ENCODE results near the gene MCFD2. TPM values are rescaled to one million over a fixed set of nuclear protein-coding genes. Genes with fewer than 3 reads are reported as not detected.
"Not testable (repeated sequence)": the region's sequence is repeated elsewhere in the genome, so short reads cannot be mapped to it uniquely, and the experiment has no call there.

The MCFD2 gene
- total and polyA plus RNA-seq, 8 donors: 13.3 to 127 (median 43.3) TPM

DNA sequence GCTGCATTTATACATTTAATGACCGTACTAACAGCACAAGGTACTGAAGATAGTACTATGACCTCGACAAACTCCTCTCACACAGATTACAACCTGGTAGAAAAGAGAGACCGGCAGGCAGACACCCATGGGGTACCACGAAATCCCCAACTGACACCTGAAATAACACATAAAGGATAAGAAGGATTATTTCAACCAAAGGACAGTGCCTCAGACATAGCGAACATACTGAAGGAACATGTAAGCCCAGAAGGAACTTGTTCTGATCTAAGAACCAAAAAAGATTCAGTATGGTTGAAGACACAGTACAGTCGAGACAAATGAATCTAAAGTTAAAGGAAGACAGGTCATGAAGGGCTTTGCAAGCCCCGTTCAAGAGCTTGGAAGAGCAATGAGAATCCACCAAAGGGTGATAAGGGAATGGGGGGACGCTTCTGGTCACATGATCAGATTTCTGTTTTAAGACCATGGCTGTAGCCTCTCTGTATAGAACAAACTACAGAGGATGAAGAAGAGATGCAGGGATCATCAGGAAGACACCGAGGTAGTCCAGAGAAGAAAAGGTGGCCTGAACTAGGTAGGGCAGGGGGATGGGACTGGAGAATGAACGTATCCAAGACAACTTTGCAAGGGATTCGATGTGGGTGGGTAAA, 902 bp downstream of the MCFD2 start:
- TF ChIP-seq POLR2AphosphoS5 (IDR thresholded peaks at IDR 0.05) (no peak), EP300 (IDR thresholded peaks at IDR 0.05) (no peak), CTCF (IDR thresholded peaks at IDR 0.05) (no peak), POLR2A (IDR thresholded peaks at IDR 0.05) (no peak)
- 26 to 35% (median 31%) methylated on average over 11 of the region's 11 CpGs for WGBS, 5 donors
- peak overlapping the region; percentile 93 to 98 (median 95) for H3K27ac ChIP-seq
- peaks cover 25 to 66% (median 43%) of the 10 kb centered on the region in 4 donors for H3K4me1 ChIP-seq
- peaks cover 0 to 28% (median 21%) of the 10 kb centered on the region in 4 donors for H3K36me3 ChIP-seq
- no peaks in the 10 kb centered on the region for H3K9me3 ChIP-seq
- H3K27me3 ChIP-seq: no peaks in the 10 kb centered on the region
- H3K4me3 ChIP-seq: peak overlapping the region; percentile 84 to 99 (median 89)
- intact Hi-C loops (cut with DNase I; ENCODE audit: low total_unique reads): no loop called here
- DNase-seq: no peak

DNA sequence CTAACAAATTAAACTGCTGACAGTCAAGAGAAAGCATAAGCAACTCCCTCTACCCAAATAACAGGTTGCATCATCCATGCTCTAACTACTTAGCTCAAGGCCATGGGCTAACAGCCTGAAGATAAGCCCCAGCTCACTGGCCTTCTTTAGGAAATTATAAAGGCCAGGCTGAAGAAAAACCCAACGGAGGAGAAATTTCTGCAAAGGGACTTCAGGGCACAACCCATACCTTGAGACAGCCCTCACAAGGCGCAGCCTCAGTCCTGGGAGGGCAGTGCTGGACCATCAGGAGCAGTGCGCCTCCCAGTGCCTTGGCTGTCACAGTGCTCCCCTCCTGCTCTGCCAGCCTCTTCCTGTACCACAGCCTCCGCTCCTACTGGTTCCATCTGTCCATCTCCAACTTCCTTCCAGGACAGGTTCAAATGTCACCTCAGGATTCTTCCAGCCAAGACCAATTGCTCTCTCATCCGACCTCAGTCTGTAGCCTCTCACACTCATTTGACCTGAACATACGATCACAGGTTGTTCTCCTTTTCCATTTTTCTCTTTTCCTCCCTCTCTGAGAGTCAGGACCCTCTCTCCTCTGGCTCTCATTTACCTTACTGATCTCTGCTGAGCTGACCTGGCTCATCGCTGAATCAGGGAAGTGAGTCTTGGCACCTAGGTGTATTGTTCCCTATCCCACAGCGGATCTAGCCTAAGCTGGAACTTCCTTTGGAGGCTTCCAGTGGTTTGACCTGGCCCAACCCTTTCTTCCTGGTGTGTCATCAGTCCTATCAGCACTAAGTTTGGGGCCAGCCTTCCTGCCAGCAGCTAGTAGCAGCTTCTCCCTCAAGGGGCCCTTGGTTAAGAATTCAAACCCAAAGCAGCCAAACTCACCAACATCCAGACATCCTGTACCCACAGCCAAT, 1.9 kb downstream of the MCFD2 start:
- Histone ChIP-seq H3K36me3 (peaks cover 9 to 38% (median 31%) of the 10 kb centered on the region in 4 donors), H3K4me1 (peaks cover 28 to 68% (median 45%) of the 10 kb centered on the region in 4 donors), H3K27ac (peak overlapping the region in 4 of 5 donors; percentile 93 to 98 (median 96)), H3K27me3 (no peaks in the 10 kb centered on the region), H3K4me3 (peak overlapping the region in 2 of 4 donors; percentile 90 to 99), H3K9me3 (no peaks in the 10 kb centered on the region)
- TF ChIP-seq POLR2A (IDR thresholded peaks at IDR 0.05): no peak
- TF ChIP-seq POLR2AphosphoS5 (IDR thresholded peaks at IDR 0.05): peak in 2 of 3 donors; percentile 14 to 30
- WGBS, 5 donors: 74 to 89% (median 84%) methylated on average over 8 of the region's 8 CpGs
- peak; percentile 38 to 39 for DNase-seq
- intact Hi-C loops (cut with DNase I; ENCODE audit: low total_unique reads): no loop called here

DNA sequence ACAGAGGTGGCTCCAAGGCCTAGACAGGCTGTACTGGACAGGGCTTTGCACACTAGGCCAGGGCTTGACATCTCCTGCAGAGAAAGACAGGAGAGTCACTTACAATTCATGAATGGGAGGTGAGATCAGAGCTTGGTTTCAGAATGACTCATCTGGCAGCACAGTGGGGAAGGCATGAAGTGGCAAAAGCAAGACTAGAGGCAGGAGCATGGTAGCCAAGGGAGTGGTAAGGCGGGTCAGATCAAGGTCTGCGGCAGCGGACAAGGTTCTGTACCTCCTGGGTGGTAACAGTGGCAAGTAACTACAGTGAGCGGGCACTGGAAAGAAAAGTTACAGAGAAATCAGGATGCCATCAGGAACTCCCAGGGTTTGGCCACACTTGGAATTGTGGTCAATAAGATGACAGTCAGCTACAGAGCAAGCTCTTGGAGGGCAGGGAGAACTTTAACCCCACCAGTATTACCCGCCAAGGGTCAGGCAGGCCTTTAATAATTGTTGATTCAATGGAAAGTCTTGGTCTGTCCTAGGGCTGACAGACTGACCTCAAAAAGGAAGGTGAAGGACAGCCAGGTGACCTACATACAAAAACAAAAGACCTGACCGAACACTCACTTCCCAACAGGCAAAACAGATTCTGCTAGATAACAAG, 5.7 kb downstream of the MCFD2 start:
- TF ChIP-seq CTCF (IDR thresholded peaks at IDR 0.05) (no peak), EP300 (IDR thresholded peaks at IDR 0.05) (no peak), POLR2A (IDR thresholded peaks at IDR 0.05) (no peak), POLR2AphosphoS5 (IDR thresholded peaks at IDR 0.05) (peak in 1 of 3 donors; percentile 58)
- H3K4me1 ChIP-seq: peaks cover 20 to 43% (median 33%) of the 10 kb centered on the region in 4 donors
- WGBS, 5 donors: 76 to 91% (median 82%) methylated on average over 6 of the region's 6 CpGs
- peak in 1 of 2 donors; percentile 33 for DNase-seq
- H3K4me3 ChIP-seq: no peak overlapping the region
- peaks cover 39 to 75% (median 70%) of the 10 kb centered on the region in 4 donors for H3K36me3 ChIP-seq
- H3K27me3 ChIP-seq: no peaks in the 10 kb centered on the region
- H3K9me3 ChIP-seq: no peaks in the 10 kb centered on the region
- peak overlapping the region in 2 of 5 donors; percentile 20 to 46 for H3K27ac ChIP-seq
- intact Hi-C loops (cut with DNase I; ENCODE audit: low total_unique reads): no loop called here

- intact Hi-C loops (cut with DNase I; ENCODE audit: low total_unique reads): no loop called here
- no peak overlapping the region for H3K27ac ChIP-seq
- H3K4me1 ChIP-seq: peaks cover 12 to 36% (median 25%) of the 10 kb centered on the region in 4 donors
- DNase-seq: no peak
- peaks cover 44 to 83% (median 77%) of the 10 kb centered on the region in 4 donors for H3K36me3 ChIP-seq
- no peaks in the 10 kb centered on the region for H3K27me3 ChIP-seq
- TF ChIP-seq EP300 (IDR thresholded peaks at IDR 0.05) (no peak), POLR2AphosphoS5 (IDR thresholded peaks at IDR 0.05) (no peak), CTCF (IDR thresholded peaks at IDR 0.05) (no peak), POLR2A (IDR thresholded peaks at IDR 0.05) (no peak)
- H3K9me3 ChIP-seq: no peaks in the 10 kb centered on the region
- WGBS, 5 donors: 65 to 79% (median 73%) methylated on average over 4 of the region's 4 CpGs
- H3K4me3 ChIP-seq: no peak overlapping the region
Measured at GRCh38 chr2:46909150-46909549, 6.5 kb downstream of the MCFD2 start.

DNA sequence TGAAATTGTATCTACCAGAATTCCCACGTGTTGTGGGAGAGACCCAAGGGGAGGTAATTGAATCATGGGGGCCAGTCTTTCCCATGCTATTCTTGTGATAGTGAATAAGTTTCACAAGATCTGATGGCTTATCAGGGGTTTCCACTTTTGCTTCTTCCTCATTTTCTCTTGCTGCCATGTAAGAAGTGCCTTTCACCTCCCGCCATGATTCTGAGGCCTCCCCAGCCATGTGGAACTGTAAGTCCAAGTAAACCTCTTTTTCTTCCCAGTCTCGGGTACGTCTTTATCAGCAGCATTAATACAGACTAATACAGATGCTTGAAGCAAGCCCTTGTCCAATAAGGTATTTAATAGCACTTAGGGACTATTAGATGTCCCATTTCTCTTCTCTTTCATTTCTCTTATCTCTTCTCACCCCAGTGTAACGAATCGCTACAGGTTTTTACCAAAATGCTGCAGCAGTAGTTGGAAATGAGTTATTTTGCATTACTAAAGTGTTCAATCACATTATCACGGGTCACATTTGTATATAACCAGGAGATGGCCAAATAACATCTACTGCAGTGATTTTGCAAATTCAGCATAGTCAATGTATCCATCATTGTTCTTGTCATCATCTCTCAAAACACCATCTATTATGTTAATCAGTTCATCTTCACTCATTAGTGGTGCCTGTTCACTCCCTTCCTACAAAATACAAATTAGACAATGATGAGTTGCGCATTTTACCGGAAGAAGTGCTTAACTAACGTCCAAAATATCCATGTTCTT, 10.5 kb downstream of the MCFD2 start:
- intact Hi-C loops (cut with DNase I; ENCODE audit: low total_unique reads); H3K27ac ChIP-seq; H3K27me3 ChIP-seq; DNase-seq; H3K4me1 ChIP-seq; H3K9me3 ChIP-seq; H3K4me3 ChIP-seq: not testable (repeated sequence)
- H3K36me3 ChIP-seq: peaks cover 48 to 77% (median 66%) of the 10 kb centered on the region in 4 donors
- 91 to 95% (median 93%) methylated on average over 10 of the region's 10 CpGs for WGBS, 5 donors

- H3K4me1 ChIP-seq; DNase-seq; intact Hi-C loops (cut with DNase I; ENCODE audit: low total_unique reads); H3K4me3 ChIP-seq; H3K27ac ChIP-seq; H3K27me3 ChIP-seq; H3K9me3 ChIP-seq: not testable (repeated sequence)
- 66 to 73% (median 70%) methylated on average over 6 of the region's 6 CpGs for WGBS, 5 donors
- peaks cover 32 to 56% (median 45%) of the 10 kb centered on the region in 4 donors for H3K36me3 ChIP-seq
Measured at GRCh38 chr2:46902980-46903379, 12.6 kb downstream of the MCFD2 start.
